Epithelial cell of esophagus (primary cell): ENCODE results near the gene CNPY1.

Source experiments
- DNase-seq: peaks from one replicate; pipeline ENCODE4 v3.0.0; 2010; ENCODE audit warnings: low read depth
- H3K4me3 ChIP-seq: 2 replicates; pipeline ENCODE4 v1.5.1; 2011; ENCODE audit warnings: mild to moderate bottlenecking, low read length, control low read depth
- TF ChIP-seq, protein P1 (sequence below): IDR thresholded peaks from 2 replicates; pipeline ENCODE4 v1.5.1; 2011; ENCODE audit warnings: low read depth, mild to moderate bottlenecking, low read length, control low read depth, inconsistent platforms; ENCODE audit not compliant: insufficient read depth; ENCODE audit errors: missing control alignments

Gene CNPY1

GRCh38 chr7:155491812-155492211 is 54.5 kb downstream of the CNPY1 start:
- TF ChIP-seq, protein P1, sequence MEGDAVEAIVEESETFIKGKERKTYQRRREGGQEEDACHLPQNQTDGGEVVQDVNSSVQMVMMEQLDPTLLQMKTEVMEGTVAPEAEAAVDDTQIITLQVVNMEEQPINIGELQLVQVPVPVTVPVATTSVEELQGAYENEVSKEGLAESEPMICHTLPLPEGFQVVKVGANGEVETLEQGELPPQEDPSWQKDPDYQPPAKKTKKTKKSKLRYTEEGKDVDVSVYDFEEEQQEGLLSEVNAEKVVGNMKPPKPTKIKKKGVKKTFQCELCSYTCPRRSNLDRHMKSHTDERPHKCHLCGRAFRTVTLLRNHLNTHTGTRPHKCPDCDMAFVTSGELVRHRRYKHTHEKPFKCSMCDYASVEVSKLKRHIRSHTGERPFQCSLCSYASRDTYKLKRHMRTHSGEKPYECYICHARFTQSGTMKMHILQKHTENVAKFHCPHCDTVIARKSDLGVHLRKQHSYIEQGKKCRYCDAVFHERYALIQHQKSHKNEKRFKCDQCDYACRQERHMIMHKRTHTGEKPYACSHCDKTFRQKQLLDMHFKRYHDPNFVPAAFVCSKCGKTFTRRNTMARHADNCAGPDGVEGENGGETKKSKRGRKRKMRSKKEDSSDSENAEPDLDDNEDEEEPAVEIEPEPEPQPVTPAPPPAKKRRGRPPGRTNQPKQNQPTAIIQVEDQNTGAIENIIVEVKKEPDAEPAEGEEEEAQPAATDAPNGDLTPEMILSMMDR: no peak
- H3K4me3 ChIP-seq: no peak overlapping the region
- DNase-seq: no peak

- TF ChIP-seq, protein P1: no peak
- DNase-seq: no peak
- no peak overlapping the region for H3K4me3 ChIP-seq
Measured at GRCh38 chr7:155490697-155491628, 55.4 kb downstream of the CNPY1 start.

DNA sequence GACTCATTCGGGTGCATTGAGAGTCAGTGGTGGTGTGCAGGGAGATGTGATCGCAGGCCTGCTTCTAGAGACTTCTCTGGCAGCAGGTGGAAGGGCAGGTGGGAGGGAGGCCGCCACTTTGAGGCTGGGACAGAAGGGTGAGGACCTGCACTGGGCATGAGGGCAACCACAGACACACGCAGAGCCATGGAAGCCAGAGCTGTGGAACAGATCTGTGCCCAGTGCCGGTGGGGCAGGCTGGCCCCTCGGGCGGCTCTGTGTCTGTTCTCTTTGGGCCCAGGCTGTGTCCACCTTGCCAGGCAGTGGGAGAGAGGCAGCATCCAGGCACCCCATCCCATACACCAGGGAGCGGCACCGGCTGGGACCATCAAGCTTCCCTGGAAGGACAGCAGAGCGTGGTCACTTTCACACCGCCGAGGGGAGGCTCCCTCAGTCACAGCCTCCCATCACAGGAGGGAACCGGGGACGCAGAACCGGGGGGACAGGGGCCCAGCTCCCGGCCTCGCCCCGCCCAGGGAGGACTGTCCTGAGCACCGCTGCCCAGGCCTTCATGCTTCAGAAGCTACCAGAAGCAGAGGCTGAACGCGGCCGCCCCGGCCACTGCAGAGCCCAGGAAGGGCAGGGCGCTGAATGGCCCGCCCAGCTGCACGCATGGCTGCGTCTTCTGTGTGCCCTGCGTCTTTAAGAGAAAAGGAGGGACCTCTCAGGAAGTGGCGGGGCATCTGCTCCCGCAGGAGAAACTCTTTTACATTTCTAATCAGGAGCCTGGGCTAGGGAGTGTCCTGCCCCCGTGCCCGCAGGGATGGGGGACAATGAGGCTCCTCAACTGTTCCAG is 56.3 kb downstream of the CNPY1 start:
- no peak overlapping the region for H3K4me3 ChIP-seq
- DNase-seq: no peak
- TF ChIP-seq, protein P1: no peak

GRCh38 chr7:155489158-155489840 is 57.1 kb downstream of the CNPY1 start:
- no peak overlapping the region for H3K4me3 ChIP-seq
- TF ChIP-seq, protein P1: no peak
- no peak for DNase-seq

DNA sequence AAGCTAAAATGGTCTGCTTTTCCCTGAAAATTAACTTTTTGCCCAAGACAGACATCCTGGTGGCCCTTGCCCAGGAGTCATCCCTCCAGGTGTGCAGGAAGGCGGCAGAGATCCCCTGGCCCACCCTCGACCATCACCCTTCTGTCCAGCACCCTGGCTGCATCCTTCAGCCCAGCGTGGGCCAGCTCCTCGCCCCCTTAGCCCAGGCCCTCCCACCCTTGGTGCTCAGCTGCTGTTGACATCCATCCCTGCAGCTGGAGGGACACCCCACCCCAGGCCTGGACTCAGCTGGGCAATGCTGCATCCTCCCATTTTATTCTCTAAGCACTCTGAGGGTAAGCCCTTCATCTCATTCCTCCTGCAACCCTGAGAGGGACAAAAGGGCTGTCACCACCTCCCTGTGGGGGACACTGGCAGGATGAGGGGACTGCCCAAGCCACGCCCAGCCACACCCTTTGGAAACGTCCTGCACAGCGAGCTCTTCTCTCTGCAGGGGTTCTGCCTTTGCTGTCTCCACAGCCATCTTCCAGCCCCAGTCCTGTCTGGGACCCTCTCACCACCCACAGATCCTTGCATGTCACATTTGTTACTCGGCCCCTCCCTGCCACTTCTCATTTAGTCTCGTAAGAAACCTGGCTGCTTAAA is 57.8 kb downstream of the CNPY1 start:
- DNase-seq: no peak
- H3K4me3 ChIP-seq: no peak overlapping the region
- TF ChIP-seq, protein P1: no peak
